K562 (cell line): ENCODE measurements around the gene DEPP1. TPM values are rescaled to one million over a fixed set of nuclear protein-coding genes. Genes with fewer than 3 reads are reported as not detected.

Source experiments
- ATAC-seq: fragments of 200-7000 bp; cut with Tn5 transposase; 3 replicates; pipeline ENCODE4 v1.9.1; 2020; ENCODE audit warnings: moderate library complexity
- BruUV-seq: library from RNA; stranded (reverse); fragments of 400-500 nt; replicated peaks from 2 replicates; lab custom pipeline; 2021; lab: Mats Ljungman, UMichigan
- CTCF ChIA-PET: fragments of 300-600 bp; formaldehyde crosslinking; extraction: SDS; loops from one replicate; lab custom pipeline; 2021; ENCODE audit warnings: low intra/inter-chr PET ratio; lab: Yijun Ruan, JAX
- POLR2A ChIA-PET: fragments of 300-600, 350-650 bp; sonication (Branson Sonifier 250); formaldehyde crosslinking; extraction: SDS; loops from one replicate; lab custom pipeline; 2021; ENCODE audit warnings: antibody characterized with exemption, inconsistent platforms; lab: Yijun Ruan, JAX
- DNase-seq, 4 experiments: peaks; one replicate each; pipeline versions ENCODE4 v3.0.0 to v3.0.0-alpha.2; 2011 to 2018; ENCODE audit warnings: low spot score in 3 of 4, mixed read lengths in 3 of 4; ENCODE audit errors: extremely low read depth in 1 of 4
- FAIRE-seq: peaks from 2 replicates; lab custom pipeline; 2011; peaks lifted over from hg19 to GRCh38; lab: Jason Lieb, UNC
- H2AFZ ChIP-seq: 2 replicates; pipeline ENCODE4 v1.6.0; 2011; ENCODE audit warnings: low read depth, low read length, control low read depth, inconsistent platforms
- H3K27ac ChIP-seq: fragments of 200-600 bp; 3 replicates; pipeline ENCODE4 v1.8.0; 2011; ENCODE audit warnings: low read depth, mild to moderate bottlenecking, control low read depth, inconsistent platforms, low read length, moderate library complexity, mixed read lengths; ENCODE audit errors: extremely low read depth
- H3K27me3 ChIP-seq, 2 experiments: fragments of 300-600 bp in 1 of 2; 2 replicates in 1 of 2; 3 replicates in 1 of 2; pipeline versions ENCODE4 v1.6.0 to v1.8.0; 2011; ENCODE audit warnings: inconsistent platforms in 2 of 2, low read length in 2 of 2, mild to moderate bottlenecking in 1 of 2, mixed read lengths in 1 of 2, moderate library complexity in 1 of 2; ENCODE audit not compliant: control insufficient read depth in 2 of 2, insufficient read depth in 2 of 2
- H3K36me3 ChIP-seq: fragments of 300-600 bp; 3 replicates; pipeline ENCODE4 v1.8.0; 2011; ENCODE audit warnings: mild to moderate bottlenecking, low read length, inconsistent platforms; ENCODE audit not compliant: control insufficient read depth, insufficient read depth
- H3K4me1 ChIP-seq, 2 experiments: fragments of 200-600 bp in 1 of 2; replicated peaks in 1 of 2; 2 replicates in 1 of 2; 3 replicates in 1 of 2; pipeline versions ENCODE4 v1.5.1 to v1.8.0; 2011; ENCODE audit warnings: inconsistent platforms in 2 of 2, low read length in 2 of 2, mild to moderate bottlenecking in 1 of 2, mixed read lengths in 1 of 2, moderate library complexity in 1 of 2; ENCODE audit not compliant: control insufficient read depth in 2 of 2, insufficient read depth in 2 of 2
- H3K4me2 ChIP-seq: 2 replicates; pipeline ENCODE4 v1.6.1; 2011; ENCODE audit warnings: low read length, control low read depth, inconsistent platforms, mixed read lengths; ENCODE audit not compliant: insufficient read depth
- H3K4me3 ChIP-seq: fragments of 200-600 bp; sonication (generic), shearing (Covaris generic); 2 replicates; pipeline ENCODE4 v1.5.1; 2016; ENCODE audit warnings: control low read depth, inconsistent platforms
- H3K79me2 ChIP-seq: fragments of 200-600 bp; 3 replicates; pipeline ENCODE4 v1.8.0; 2011; ENCODE audit warnings: low read length, inconsistent platforms; ENCODE audit not compliant: control insufficient read depth, insufficient read depth
- H3K9ac ChIP-seq, 2 experiments: 2 replicates each; pipeline versions ENCODE4 v1.6.0 to v1.6.1; 2011; ENCODE audit warnings: low read depth in 2 of 2, low read length in 2 of 2, control low read depth in 1 of 2, inconsistent platforms in 1 of 2, mild to moderate bottlenecking in 1 of 2, mixed read lengths in 1 of 2; ENCODE audit not compliant: insufficient read depth in 1 of 2
- H3K9me1 ChIP-seq: one replicate; pipeline ENCODE4 v1.6.0; 2011; ENCODE audit warnings: inconsistent platforms, mild to moderate bottlenecking, low read length, moderate library complexity; ENCODE audit not compliant: control insufficient read depth, insufficient read depth
- H3K9me3 ChIP-seq: replicated peaks from 2 replicates; pipeline ENCODE4 v1.5.1; 2011; ENCODE audit warnings: low read depth, low read length, inconsistent platforms; ENCODE audit not compliant: control insufficient read depth, insufficient read depth
- H4K20me1 ChIP-seq: replicated peaks from 2 replicates; pipeline ENCODE4 v1.6.1; 2011; ENCODE audit warnings: low read length, inconsistent platforms, mixed read lengths; ENCODE audit not compliant: control insufficient read depth, insufficient read depth
- FOXM1 ChIP-seq, 2 experiments: fragments of 450-650 bp in 1 of 2; sonication (generic) in 1 of 2; formaldehyde crosslinking in 1 of 2; IDR thresholded peaks; 2 replicates each; pipeline versions ENCODE4 v1.6.1 to v1.9.0; 2017 to 2022; ENCODE audit warnings: low read depth in 2 of 2, mild to moderate bottlenecking in 2 of 2, missing genetic modification reagents in 1 of 2, moderate library complexity in 1 of 2
- MBD2 ChIP-seq: sonication (generic); IDR thresholded peaks from 2 replicates; pipeline ENCODE4 v1.6.1; 2016; ENCODE audit warnings: low read depth, borderline replicate concordance
- SMARCA5 ChIP-seq: fragments of 450-650 bp; IDR thresholded peaks from 2 replicates; pipeline ENCODE4 v1.6.1; 2016
- TRIM24 ChIP-seq, 2 experiments: fragments of 450-650 bp; IDR thresholded peaks; 2 replicates each; pipeline ENCODE4 v1.6.1; 2016
- U2AF1 ChIP-seq: fragments of 200-400 bp; formaldehyde crosslinking; optimal IDR thresholded peaks from 2 replicates; pipeline ENCODE3; 2017; ENCODE audit warnings: mild to moderate bottlenecking, low read depth, low read length, moderate library complexity
- WGBS: fragments of 100-300 bp; shearing (Covaris generic); methylation state at CpG from one replicate; pipeline ENCODE4 v1.1.6; 2016; ENCODE audit warnings: low coverage, mixed read lengths; ENCODE audit not compliant: insufficient coverage; ENCODE audit errors: missing lambda C conversion rate; 5-methylcytosine and 5-hydroxymethylcytosine counted together
- in situ Hi-C: fragments of 300-500 bp; cut with MboI; formaldehyde crosslinking; loops from 4 replicates; pipeline ENCODE4 v1.15.0; 2018; ENCODE audit warnings: inconsistent platforms, mixed read lengths
- intact Hi-C: fragments of 100-400 bp; cut with micrococcal nuclease; formaldehyde crosslinking; loops from 2 replicates; pipeline ENCODE4 v1.14.2; 2022
- polyA plus RNA-seq, 8 experiments: library from polyadenylated mRNA; depleted of rRNA in 4 of 8; stranded (reverse) in 5 of 8; unstranded in 3 of 8; fragments of >200 nt; fragmentation: Nextera tagmentation in 2 of 8; fragmentation: Illumina TruSeq in 1 of 8; extraction: Ambion mirVana in 2 of 8; extraction: Trizol in 1 of 8; gene quantifications; 2 replicates each; pipeline versions ENCODE4 v1.2.1 to v1.2.3, GENCODE V29; 2011 to 2014; ENCODE audit warnings: inconsistent platforms in 1 of 8, missing spikeins in 1 of 8
- total RNA-seq, 7 experiments: library from RNA; depleted of rRNA in 6 of 7; stranded (reverse); fragments of >200 nt in 6 of 7; fragmentation: Illumina TruSeq in 2 of 7; extraction: Trizol in 2 of 7; gene quantifications; 2 replicates each; pipeline versions ENCODE4 v1.2.1 to v1.2.3, GENCODE V29; 2011 to 2021; ENCODE audit warnings: low replicate concordance in 1 of 7
- TF ChIP-seq, protein P1 (sequence below): fragments of 450-650 bp; IDR thresholded peaks from 2 replicates; pipeline ENCODE4 v1.6.1; 2016
- TF ChIP-seq, protein P2 (sequence below), 2 experiments: IDR thresholded peaks in 1 of 2; conservative IDR thresholded peaks in 1 of 2; 2 replicates each; pipeline ENCODE4 v1.6.1; 2016; ENCODE audit warnings: low read depth in 2 of 2, mild to moderate bottlenecking in 1 of 2, missing compliant biosample characterization in 1 of 2, missing genetic modification characterization in 1 of 2, moderate library complexity in 1 of 2
- TF ChIP-seq, protein P3 (sequence below): fragments of 450-650 bp; IDR thresholded peaks from 2 replicates; pipeline ENCODE4 v1.6.1; 2018; ENCODE audit warnings: mild to moderate bottlenecking, low read depth; ENCODE audit not compliant: partially characterized antibody

DEPP1 gene
- total and polyA plus RNA-seq, 9 of the 15 experiments (the other 6 are each of a cell fraction or from before 2014, with no cell fraction given): 0.04 to 0.54 (median 0.20) TPM; not detected in 1

DNA sequence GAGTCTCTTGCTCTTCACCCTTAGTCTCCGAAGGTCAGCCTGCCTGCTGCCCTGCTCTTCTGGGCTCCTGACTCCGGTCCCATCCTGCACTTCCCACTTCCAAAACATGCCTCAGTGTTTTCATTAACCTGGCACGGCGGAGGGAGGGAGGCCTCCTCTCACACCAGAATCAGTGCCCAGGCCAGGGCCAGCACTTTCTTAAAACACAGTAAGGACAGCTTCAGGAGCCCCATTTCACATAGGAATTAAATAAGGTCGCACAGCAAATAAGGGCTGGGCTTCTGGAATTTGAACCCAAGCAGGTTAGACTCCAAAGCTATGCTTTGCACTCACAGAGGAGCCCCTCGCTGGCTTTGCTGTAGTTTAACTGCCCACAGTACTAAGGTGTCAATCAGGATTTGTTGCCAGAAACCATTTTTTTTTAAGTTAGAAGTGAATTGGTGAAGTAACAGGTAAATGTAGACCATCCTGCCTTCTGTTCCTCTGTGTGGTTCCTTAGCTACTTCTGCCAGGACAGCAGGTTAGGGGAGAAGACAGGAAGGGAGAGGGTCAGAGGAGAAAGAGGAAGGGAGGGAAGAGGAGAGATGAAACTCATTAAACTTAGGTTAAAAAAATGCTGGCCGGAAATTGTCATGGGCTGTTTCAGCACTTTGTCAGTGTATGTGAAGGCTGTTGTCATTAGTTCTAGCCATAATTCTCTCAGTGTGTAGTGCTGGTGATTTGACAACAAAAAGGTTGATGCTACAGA is 18.0 kb downstream of the DEPP1 start:
- peak; percentile 23 for FAIRE-seq
- Histone ChIP-seq H4K20me1 (peaks cover 8% of the 10 kb centered on the region; the same call in 1 of the 2 replicates), H3K9me1 (peaks cover 4% of the 10 kb centered on the region), H3K79me2 (no peaks in the 10 kb centered on the region), H3K4me2 (no peak overlapping the region), H3K9me3 (no peaks in the 10 kb centered on the region), H3K27ac (no peak overlapping the region), H3K36me3 (no peaks in the 10 kb centered on the region), H3K9ac (no peak overlapping the region), H3K27me3 (peaks cover 13 to 27% of the 10 kb centered on the region in 2 experiments; a peak in 4 of 5 replicates), H3K4me1 (peaks cover 8 to 16% of the 10 kb centered on the region in 2 experiments; a peak in 4 of 5 replicates), H3K4me3 (no peak overlapping the region), H2AFZ (no peak overlapping the region)
- DNase-seq: no peak
- ChIA-PET CTCF (no interaction called here), POLR2A (no interaction called here)
- no peak for ATAC-seq
- TF ChIP-seq, protein P1, sequence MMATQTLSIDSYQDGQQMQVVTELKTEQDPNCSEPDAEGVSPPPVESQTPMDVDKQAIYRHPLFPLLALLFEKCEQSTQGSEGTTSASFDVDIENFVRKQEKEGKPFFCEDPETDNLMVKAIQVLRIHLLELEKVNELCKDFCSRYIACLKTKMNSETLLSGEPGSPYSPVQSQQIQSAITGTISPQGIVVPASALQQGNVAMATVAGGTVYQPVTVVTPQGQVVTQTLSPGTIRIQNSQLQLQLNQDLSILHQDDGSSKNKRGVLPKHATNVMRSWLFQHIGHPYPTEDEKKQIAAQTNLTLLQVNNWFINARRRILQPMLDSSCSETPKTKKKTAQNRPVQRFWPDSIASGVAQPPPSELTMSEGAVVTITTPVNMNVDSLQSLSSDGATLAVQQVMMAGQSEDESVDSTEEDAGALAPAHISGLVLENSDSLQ: 0 out of 2 replicates have a peak, but pooled peaks have one; percentile 8
- TF ChIP-seq, protein P2, sequence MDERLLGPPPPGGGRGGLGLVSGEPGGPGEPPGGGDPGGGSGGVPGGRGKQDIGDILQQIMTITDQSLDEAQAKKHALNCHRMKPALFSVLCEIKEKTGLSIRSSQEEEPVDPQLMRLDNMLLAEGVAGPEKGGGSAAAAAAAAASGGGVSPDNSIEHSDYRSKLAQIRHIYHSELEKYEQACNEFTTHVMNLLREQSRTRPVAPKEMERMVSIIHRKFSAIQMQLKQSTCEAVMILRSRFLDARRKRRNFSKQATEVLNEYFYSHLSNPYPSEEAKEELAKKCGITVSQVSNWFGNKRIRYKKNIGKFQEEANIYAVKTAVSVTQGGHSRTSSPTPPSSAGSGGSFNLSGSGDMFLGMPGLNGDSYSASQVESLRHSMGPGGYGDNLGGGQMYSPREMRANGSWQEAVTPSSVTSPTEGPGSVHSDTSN (CRISPR knock-in tag; IDR thresholded peaks at IDR 0.05; ENCODE audit: low read depth): no peak
- TF ChIP-seq, protein P2 (tag; conservative IDR thresholded peaks at IDR 0.05; ENCODE audit: low read depth): peak; percentile 50; the same call in 1 of the 2 replicates
- TF ChIP-seq MBD2 (no peak), SMARCA5 (no peak), TRIM24 (IDR thresholded peaks at IDR 0.05) (no peak), FOXM1 (IDR thresholded peaks at IDR 0.05; ENCODE audit: low read depth) (no peak), FOXM1 (CRISPR knock-in tag; IDR thresholded peaks at IDR 0.05; ENCODE audit: low read depth) (no peak), U2AF1 (no peak)
- TF ChIP-seq, protein P3, sequence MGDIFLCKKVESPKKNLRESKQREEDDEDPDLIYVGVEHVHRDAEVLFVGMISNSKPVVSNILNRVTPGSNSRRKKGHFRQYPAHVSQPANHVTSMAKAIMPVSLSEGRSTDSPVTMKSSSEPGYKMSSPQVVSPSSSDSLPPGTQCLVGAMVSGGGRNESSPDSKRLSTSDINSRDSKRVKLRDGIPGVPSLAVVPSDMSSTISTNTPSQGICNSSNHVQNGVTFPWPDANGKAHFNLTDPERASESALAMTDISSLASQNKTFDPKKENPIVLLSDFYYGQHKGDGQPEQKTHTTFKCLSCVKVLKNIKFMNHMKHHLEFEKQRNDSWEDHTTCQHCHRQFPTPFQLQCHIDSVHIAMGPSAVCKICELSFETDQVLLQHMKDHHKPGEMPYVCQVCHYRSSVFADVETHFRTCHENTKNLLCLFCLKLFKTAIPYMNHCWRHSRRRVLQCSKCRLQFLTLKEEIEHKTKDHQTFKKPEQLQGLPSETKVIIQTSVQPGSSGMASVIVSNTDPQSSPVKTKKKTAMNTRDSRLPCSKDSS: no peak
- no TSS peak for BruUV-seq
- intact Hi-C loops (no loop called here), in situ Hi-C loops (no loop called here)
- WGBS: 35% methylated on average over 7 of the region's 7 CpGs
